Suppressor macrophage treated with lipopolysaccharide for 1 hour (primary cell): ENCODE data around the gene PSMA1.

ENCODE experiments used
- DNase-seq, 3 donors: peaks; one replicate each; pipeline ENCODE4 v3.0.0-alpha.2; 2020 to 2022

Gene PSMA1

DNA sequence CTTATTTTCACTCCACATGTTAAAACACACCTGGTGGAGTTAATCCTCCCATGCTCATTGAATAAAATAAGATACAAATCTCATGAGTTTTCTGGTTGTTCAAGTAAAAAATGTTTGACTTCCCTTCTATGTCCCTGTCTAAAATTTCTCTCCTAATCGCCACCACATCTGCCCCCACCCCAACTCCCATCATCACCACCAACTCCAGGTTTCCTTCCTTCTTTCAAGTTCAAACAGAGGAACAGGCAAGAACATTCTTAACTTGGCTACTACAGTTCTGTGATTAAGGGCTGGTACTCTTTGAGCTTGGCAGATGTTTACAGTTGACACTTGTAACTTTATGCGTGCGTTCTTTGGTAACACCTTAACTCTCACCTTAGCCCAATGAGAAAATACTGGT lies 9.1 kb upstream of the PSMA1 start:
- DNase-seq, result peak in 1 of 3 donors; percentile 13

DNA sequence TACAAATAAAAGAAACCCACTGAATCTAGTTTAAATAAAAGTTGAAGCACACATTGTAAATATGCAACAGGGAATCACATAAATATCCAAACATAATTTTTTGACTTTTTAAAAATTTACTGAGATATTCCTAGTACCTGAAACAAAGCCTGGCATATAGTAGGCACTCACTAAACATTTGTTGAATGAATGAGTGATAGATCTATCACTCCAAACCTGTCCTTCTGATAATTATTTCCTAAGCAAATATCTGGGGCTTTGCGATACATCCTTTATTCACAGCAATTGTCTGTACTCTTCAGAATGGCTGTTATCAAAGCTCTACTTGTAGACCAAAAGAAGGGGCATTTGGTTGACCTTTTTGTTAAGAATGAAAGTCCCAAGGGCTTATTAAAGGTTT lies 2.6 kb upstream of the PSMA1 start:
- DNase-seq, result no peak

DNA sequence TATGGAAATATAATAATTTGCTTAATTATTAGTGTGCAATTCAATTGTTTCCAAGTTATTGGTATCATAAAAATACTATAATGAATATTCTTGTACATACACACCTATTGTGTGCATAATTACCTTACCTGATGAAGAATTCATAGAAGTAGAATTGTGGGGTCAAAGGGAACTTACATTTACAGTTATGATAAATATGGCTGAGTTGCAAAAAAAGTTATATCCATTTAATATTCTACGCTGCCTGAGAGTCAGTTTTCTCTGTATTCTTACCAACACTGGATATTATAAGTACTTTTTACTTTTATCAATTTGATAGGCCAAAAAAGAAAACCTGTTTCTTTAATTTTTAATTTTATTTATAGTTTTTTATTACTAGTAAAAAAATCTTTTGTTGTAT lies 2.1 kb upstream of the PSMA1 start:
- no peak for DNase-seq

DNA sequence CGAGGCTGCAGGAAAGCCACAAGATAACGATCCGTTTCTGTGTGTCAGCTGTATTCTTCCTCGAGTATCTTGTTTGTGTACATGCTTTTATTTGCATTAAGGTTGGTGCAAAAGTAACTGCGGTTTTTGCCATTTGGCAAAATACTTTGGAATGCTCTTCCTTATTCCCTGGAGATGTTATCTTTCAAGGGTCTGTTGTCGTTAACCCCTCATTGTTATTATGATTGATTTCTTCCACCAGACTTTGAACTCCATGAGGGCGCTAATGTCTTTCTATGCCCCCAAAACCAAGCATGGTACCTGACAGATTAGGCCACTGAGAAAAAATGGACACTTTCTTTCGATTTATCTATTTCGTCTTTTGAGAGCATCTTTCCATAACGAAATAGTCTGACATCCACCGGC lies 563 bp upstream of the PSMA1 start:
- peak in 1 of 3 donors; percentile 17 for DNase-seq

DNA sequence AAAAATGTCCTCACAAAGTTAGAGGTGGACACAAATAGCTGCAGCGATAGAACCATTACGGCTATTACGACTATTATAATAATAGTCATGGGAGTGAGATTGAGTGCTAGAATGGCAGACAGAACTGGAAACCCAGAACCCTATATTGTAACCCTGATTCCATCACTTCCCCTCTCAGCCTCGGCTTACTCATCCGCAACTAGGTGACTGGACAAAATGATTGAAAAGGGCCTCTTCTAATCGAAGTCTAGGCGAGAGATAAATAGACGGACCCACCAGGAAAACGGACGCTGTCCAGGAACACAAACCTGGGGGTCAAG lies 629 bp downstream of the PSMA1 start:
- DNase-seq, result peak; percentile 77 to 85 (median 84)

DNA sequence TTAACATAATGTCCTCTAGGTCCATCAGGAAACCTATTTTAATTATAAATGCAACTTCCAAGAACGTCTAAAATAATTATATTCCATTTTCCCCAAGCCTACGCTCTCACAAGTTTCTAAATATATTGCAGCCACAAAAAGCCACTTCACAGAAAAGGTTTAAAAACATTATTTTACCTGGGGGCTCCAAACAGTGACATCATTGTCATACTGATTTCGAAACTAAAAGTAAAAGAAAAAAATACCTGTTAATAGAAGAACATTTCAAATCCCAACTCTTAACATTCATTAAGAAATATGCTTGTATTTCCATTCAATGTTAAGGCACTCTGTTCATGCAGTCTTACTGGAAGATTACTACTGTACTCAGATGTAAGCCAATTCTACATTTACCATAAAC lies 1.4 kb downstream of the PSMA1 start:
- no peak for DNase-seq

DNA sequence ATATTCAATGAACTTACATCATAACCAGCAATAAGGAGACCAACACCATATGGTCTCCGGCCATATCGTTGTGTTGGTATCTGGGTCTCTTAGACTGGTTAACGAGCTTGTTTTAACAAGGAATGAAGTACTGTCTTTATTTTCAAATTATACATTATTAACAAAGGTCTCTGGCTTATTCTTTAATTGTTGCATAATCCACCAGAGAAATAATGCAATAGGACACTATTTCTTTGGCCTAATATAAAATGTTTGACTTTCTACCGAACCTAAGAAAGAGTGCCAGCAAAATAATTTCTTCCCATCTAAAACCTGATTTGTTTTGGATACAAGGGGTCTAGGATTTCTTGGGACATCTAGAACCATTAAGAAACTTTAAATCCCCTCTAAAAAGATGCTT lies 6.4 kb downstream of the PSMA1 start:
- DNase-seq, result peak in 1 of 3 donors; percentile 8

DNA sequence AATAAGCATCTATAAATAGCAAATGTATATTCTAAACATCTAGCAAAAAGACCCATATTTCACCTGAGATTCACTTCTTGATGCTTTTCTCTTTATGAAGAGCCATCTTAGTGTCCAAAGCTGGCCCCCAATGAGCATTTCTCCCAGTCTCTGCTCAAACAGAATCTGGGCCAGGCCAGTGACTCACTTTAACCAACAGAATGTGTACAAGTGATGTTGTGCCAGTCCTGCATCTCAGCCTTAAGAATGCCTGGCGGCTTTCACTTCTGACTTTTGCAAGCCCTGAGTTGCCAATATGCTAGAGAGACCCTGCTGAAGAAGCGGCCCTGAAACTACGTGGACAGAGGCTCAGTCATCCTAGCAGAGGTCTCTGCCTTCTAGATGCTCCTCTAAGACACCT lies 13.7 kb downstream of the PSMA1 start:
- no peak for DNase-seq

DNA sequence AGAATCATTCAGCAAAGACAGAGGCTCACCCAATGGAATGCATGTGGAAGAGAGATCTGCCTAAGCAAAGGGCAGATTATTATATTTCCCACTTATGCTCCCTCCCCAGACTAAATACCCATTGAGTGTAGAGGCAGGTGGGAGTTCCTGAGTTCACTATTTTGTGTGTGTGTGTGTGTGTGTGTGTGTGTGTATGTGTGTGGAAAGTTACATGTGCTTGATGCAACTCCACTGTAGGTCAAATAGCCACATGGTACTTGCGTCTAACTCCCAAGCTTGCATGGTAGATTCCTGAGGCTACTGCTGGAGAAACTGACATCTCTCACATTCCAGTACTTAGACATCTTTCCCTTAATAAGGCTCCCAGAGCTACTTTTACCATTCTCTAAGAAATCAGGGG lies 17.2 kb downstream of the PSMA1 start:
- DNase-seq, result no peak

DNA sequence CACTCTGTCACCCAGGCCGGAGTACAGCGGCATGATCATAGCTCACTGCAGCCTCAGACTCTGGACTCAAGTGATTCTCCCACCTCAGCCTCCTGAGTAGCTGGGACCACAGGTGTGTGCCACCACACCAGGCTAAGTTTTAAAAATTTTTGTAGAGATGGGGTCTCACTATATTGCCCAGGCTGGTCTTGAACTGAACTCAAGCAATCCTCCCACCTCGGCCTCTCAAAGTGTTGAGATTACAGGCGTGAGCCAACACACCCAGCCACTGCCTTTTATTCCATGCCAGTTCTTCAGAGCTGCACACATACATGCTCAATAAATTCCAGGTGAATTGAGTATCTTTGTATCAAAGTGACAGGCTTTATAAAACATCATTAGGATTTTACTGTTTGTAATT lies 18.1 kb downstream of the PSMA1 start:
- no peak for DNase-seq

DNA sequence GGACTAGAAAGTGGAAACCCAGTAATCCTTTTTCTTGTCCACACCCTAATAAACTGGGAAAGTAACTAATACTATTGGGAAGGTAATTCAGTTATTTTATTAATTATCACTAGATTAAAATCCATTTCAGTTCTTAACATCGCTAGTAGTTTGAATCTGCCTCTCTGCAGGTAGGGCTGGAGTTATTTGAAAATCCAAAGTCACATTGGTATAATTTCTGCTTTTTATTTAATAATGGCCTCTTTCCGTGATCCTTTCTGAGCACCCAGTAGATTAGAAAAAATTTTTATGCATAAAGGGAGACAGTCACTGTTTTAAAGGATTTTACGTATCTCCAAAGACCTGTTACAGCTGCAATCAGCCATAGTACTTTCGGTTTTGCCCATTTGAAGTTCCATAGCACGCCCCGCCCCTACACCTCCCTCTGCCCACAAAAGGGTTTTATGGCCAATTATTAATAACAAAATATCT lies 20.0 kb downstream of the PSMA1 start:
- DNase-seq, result peak; percentile 58 to 63 (median 59)

DNA sequence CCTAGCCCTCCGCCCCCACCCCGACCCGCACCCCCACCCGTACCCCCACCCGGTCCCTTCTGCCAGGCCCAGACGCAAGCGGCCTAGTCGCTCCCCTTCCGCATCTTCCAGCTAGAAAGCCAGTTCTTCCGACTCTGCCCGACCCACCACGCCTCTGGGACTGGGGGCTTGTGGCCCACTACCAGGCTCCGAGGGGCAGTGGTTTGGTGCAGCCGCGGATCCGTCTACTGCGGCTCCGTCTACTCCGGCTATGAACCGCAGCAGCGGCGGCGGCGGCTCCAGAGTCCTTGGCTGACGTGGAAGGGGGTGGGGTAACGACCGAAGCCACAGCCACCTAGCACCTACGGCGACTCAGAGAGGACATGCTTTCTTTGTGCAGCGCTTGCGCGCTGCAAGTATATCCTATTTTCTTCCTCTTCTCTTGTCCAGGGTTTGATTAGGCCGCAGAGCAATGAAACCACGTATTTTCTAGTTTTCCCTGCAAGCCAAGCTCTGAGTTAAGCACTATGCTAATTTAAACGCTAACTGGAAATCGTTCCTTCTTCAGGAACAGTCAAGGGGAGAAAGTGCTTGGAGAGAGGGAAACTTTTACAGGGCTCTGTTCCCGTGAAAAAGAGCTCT lies 20.5 kb downstream of the PSMA1 start, which contains the start of gene COPB1:
Gene COPB1, minus strand, starts transcription at position 252 of the 621 bp plus-strand sequence. CDS start 883 bp downstream, outside the sequence.
- peak; percentile 90 to 96 (median 94) for DNase-seq

DNA sequence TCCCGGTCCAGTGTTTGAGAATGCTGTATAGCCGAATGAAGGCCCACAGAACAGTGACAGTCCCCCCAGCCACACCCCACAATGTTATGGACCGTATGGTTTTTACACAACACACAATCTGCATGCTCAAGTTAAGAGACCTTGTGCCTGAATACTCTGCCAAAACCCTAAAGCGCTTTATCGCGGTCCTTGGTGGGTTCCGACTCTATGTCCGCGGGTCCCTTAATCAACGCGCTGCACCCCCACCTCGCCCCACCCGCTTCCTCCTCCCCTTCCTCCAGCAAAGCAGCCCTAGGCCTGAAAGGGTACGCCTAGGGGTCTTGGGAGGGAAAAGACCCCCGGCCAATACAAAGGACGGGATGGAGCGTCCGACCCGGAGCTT lies 21.0 kb downstream of the PSMA1 start:
- DNase-seq, result peak in 2 of 3 donors; percentile 31 to 55

DNA sequence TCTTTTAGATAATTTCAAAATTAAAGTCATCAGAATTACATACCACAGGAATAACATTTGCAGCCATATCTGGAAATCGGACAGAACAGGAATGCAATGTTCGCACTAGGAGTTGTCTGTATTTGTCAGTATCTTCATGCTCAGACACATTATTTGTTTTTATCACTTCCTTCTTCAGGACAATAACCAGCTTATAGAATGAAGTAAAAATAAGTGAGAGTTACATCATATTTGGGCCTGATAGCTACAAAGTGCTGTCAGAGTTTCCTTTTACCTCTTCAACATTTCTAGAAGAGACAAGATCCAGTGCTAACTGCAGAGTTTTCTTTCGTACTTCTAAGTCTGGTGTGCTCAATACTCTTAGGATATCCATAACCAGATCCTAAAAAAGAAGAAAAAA lies 39.5 kb downstream of the PSMA1 start:
- DNase-seq, result no peak

DNA sequence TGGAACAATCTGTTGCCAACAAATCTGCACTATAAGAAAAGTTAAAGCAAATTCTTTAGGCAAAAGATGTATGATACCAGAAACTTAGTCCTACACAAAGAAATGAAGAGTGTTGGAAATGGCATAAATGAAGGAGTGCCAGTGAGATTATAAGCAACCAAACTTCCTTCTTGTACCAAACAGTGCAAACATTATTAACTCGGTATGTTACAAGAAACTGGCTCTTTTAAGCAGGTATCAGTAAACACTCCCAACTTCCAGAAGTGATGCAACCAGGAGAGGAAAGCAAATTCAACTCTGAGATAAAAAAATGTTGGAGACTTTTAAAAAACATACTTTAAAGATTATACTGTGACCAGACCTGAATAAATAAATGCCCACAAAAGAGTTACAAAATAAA lies 49.1 kb downstream of the PSMA1 start:
- no peak for DNase-seq

DNA sequence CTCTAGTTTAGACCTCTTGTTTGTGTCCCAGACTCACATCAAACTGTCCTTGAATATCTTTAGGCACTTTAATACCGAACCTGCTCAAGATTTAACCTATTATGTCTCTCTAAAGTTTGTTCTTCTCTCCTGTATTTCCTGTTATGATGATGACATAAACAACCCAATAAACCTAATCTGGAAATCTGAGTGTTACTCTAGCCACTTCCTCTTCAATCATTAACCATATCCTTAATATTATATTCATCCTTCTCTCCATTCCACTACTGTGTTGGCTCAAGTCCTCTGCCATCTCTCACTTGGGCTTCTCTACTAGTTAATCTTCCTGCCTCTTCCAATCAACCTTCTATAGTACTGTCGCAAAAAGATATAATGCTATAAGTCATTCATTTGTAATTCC lies 56.6 kb downstream of the PSMA1 start:
- DNase-seq, result no peak

DNA sequence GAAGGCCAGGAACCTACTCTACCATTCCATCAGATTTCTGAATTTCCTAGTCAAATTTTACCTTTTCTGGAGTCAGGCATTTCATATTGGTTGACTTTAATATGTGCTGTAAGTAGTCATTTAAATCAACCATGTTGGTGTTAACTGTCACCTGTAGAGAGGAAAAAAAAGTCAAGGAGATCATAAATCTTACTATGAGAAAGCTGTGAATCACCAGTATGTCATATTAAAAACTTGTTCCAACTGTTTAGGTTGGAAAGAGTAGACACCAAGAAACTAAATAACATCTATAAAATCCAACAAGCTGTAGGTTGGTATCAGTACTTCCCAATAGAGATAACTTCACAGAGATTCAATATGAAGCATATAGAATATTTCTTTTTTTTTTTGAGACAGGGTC lies 60.0 kb downstream of the PSMA1 start:
- DNase-seq, result no peak

DNA sequence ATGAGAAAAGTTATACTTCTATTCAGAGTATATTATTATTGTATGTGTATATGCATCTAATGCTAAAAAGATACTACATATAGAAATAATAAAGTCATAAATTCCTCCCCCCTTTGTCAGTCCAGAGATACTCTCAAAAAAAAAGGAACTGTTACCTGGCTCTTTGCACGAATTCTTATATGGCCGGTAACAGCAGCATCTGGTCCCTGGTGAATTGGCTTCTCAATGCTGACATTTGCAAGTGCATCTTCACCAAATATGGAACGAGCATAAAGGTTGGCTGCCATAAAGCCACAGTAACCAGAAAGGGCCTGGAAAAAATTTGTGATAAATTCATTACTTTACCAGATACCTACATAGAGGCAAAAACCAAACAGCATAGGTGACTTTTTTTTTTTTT lies 61.8 kb downstream of the PSMA1 start:
- DNase-seq, result no peak

DNA sequence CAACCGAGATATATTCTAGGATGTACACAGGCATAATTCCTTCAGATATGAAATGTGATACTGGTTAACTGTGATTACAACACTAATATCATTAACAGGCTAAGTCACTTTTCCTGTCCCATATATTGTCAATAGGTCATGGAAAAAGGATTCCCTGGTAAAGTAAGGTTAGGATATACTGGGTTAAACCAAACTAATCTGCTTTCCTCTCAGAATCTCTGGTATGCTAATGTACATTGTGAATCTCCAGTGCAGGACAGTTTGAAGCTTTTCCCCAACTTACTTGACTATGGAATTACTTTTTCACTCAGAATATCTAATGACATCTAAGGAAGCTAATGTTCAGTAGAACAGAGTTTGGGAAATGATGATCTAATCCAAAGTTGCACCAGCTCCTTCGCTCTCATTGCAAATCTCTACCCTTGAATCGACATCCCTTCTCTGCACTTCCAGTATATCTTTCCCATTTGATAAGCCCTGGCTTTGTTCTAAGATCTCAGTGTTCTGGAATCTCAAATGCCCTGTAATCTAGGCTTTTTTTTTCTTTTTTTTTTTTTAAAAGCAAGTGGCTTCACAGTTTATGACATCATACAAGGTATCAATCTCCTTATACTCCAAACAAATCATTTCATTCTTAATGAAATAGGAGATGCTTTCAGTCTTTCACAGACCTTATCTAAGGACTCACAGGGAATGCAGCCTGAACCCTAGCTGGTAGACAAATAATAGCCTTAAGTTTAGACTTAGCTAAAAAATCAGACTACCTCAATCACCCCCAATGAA lies 64.3 kb downstream of the PSMA1 start:
- no peak for DNase-seq
